Stromal cell of bone marrow (primary cell): ENCODE results near the gene FOXP4.

Experiments
- DNase-seq: peaks from one replicate; pipeline ENCODE4 v3.0.0-alpha.2; 2012; ENCODE audit warnings: low read depth

The FOXP4 gene

DNA sequence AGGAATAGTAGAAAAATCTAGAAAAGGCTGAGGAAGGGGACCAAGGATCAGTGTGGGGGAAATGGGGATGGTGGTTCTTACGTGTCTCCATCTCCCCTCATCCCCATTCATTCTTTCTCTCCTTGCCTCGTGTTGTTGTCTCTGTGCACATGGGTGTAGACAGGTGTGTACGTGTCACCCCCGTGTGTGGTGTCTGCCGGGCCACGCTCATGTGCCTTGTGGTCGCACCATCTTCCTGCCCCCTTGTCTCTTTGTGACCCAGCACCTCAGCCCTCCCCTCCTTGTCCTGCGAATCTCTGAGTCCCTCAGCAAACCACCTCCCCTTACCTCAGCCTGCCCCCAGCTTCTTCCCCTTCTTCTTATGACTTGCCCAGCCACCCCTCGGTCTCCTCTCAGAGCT is 39.4 kb downstream of the FOXP4 start:
- no peak for DNase-seq

DNA sequence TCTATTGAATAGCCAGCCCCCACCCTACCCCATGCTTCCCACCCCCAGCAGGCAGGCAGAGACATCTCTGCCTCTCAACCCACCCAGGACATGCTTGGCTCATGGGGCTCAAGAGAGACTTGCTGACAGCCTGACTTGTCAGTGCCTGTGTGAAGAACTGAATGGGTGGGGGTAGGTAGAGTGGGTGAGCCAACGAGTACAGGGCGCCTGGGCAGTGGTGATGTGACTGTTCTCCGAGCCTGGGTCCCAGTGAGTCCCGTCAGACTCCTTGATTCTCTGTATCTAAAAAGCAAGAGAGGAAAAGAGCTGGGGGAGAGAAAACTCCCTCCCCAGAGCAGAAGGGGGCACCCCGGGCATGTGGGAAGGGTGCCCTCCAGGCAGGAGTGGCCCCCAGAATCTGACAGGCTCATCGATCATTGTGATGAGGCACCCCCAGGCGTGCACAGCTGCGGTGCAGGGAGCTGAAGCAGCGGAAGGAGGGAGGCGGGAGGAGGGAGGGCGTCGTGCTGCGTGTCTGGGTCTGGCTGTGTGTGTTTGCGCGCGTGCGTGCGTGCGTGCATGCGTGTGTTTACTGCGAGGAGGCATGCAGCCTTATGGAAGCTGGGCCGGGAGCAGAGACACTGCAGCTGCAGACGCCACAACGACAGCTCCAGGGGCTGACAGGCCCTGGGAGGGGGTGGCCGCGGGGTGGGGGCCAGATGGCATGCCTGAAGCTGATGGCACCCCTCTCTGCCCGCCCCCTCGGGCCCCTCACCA is 40.2 kb downstream of the FOXP4 start:
- DNase-seq: no peak

DNA sequence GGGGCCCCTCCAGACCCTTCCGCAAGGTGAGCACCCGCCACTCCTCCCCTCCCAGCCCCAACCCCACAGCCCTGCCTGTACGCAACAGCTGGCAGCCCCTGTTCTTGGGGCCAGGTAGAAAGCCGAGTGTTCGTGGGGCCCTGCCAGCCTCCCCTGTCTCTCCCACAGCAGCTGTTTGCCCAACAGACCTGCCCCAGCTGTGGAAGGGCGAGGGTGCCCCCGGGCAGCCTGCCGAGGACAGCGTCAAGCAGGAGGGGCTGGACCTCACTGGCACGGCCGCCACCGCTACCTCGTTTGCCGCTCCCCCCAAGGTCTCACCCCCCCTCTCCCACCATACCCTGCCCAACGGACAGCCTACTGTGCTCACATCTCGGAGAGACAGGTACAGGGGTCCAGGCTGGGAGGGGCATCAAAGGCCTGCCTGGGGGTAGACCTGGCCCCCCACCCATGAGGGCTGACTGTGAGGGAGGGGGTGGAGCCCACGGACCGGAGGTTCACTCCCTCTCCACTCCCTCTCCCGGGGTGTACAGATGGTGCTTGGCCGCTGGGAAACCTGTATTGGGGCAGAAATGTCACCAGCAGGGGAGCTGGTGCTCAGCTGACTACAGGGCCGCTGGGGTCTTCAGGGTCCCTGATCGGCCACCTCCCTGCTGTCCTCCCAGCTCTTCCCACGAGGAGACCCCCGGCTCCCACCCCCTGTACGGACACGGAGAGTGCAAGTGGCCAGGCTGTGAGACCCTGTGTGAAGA is 41.1 kb downstream of the FOXP4 start:
- DNase-seq: no peak

DNA sequence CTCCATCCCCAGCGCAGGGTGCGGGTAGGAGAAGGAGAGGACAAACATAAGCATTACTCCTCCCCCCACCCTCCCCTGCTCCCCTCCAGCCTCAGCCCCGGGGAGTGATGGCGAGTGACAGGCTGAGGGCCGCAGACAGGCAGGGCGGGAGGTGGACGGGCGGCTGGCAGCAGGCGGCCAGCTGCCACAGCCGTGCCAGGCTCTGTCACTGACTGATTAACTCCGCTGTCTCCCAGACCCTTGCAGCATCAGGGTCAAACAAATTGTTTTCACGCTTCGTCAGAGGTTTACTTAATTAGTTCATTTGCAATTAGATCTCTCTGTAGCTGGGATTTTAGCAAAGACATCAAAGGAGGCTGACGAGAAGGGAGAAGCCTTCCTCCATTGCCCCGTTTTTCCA is 41.9 kb downstream of the FOXP4 start:
- no peak for DNase-seq

DNA sequence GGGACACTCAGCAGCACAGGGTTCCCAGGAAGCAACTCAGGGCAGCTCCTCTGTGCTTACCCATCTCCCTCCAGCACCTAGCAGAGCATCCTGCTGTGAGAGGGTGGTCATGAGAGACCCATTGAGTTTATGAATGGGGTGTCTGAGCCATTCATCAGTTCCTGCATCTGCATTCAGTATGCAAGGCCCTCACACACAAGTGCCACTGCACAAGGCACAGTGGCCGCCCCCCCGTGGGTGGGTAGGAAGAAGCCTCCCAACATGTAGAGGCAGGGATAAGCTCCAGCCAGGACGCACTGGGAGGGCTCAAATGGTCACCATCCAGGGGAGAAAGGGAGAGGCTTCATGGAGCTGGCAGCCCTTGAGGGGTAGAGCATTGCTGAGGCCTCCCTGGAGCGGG is 43.0 kb downstream of the FOXP4 start:
- no peak for DNase-seq

DNA sequence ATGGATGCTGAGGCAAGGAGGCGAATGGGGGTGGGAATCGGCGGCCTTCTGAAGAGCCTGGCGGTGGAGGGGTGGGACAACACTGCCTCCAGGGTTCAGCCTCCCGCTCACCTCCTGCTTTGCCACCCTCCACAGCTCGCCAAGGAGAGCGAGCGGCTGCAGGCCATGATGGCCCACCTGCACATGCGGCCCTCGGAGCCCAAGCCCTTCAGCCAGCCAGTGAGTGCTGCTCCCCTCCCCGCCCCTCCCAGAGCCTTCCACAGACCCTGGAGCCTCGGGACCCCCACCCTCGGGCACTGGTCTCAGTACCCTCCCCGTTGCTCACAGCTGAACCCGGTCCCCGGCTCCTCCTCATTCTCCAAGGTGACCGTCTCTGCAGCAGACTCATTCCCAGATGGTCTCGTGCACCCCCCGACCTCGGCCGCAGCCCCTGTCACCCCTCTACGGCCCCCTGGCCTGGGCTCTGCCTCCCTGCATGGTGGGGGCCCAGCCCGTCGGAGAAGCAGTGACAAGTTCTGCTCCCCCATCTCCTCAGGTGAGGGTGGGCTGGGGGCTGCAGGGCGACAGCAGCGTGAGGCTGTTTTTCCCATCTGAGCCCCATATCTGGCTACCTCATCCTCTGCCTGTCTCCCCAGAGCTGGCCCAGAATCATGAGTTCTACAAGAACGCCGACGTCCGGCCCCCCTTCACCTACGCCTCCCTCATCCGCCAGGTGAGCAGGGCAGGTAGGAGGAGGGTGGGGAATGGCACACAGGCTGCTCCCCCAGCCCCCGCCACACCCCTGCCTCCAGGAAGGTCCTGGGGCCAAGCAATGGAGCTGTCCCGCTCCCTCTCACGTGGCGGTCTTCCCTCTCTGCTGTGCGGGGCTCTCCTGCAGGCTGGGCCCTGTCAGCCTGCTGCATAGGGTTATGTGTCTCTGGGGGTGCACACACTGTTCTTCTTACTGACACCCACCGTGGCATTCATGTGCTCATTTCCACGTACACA is 43.7 kb downstream of the FOXP4 start:
- DNase-seq: no peak

DNA sequence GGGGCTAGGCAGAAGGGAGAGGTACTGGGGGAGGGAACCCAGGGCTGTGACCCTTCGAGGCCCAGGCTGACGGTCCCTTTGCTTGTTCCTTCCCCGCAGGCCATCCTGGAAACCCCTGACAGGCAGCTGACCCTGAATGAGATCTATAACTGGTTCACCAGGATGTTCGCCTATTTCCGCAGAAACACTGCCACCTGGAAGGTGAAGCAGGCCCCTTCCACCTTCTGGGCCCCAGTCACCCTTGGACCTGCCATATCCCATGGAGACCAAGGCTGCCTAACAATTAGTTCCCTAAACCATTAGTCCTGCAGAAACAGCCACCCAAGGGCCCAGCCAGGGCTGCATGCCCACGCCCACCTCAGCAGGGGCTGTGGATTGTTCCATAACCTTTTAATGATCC is 44.9 kb downstream of the FOXP4 start:
- no peak for DNase-seq

DNA sequence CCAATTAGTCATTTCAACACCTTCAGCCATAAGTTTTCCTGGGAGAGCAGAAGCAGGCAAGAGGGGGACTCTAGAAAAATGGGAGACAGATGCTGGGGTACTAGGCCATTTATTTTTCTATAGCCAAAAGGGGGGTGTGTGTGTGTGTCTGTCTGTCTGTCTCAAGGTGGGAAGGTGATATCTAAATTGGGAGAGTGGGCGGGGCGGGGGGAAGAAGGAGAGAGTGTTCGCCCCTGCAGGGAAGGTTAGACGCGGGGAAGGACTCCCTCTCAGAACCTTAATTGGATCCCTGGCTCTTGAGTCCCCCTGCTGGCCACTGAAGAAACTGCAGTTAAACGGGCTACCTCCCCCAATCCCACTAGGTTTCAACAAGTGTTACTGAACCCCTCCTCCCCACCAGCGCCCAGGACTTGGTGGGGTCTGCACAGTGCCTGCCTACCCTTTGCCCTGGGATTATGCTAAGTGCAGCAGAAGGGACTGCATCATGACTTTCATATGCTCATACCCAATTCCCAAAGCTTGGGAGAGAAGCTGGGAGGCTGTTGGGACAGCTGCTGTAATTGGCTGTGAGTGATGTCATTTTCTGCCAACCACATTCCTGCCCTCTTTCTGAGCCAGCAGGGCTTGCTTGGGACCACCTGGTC is 45.8 kb downstream of the FOXP4 start:
- DNase-seq: peak; percentile 23

DNA sequence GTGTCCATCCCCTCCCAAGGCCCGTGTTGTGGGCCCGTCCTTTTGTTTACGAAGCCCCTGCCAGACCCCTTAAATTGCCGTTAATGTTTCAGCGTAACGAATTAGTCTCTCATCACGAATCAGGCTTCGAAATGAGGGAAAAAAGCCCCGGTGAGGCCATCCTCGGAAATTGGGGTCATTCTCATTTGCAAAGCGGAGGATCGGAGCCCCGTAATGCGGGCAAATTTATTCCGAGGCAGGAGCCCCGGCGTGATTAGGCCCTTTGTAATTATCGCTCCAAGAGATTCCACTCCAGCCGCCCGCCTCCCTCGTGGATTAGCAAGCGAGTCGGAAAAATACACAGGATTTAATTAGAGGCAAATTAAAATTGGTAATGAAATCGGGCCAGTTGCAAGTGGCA is 47.2 kb downstream of the FOXP4 start:
- no peak for DNase-seq

DNA sequence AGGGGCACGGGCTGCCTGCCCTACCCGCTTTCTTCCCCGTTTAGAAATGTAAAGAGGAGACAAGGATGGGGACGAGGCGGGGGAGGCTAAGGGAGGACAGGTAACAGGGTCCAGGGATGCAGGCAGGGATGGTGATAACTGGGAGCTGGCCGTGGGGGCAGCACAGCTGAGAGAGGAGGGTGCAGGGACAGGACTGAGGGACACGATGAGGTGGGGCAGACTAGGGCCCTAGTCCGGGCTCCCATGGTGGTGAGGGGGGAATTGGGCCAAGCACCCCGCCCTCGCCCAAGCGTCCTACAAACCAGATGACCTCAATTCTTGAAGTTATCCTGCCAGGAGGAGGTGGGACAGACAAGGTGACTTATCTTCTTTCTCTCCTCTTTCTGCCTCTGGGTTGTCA is 47.7 kb downstream of the FOXP4 start:
- DNase-seq: no peak

DNA sequence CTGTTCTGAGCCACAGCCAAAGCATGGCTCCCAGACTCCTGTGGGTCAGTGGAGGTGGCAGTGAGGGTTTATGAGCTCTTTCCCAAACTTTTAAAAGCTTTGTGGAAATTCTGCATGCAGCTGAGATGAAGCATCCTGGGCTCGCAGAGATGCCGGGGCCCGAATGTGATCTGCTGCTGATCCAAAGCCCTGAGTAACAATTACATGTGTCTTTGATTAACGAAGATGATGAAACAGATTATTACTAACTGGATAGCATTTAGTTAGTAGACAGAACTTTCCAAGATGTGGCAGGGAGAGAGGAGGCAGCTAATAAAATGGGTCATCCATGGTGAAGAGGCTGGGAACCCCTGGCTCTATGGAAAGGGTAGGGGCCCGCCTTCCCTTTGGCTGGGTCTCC is 48.1 kb downstream of the FOXP4 start:
- no peak for DNase-seq

DNA sequence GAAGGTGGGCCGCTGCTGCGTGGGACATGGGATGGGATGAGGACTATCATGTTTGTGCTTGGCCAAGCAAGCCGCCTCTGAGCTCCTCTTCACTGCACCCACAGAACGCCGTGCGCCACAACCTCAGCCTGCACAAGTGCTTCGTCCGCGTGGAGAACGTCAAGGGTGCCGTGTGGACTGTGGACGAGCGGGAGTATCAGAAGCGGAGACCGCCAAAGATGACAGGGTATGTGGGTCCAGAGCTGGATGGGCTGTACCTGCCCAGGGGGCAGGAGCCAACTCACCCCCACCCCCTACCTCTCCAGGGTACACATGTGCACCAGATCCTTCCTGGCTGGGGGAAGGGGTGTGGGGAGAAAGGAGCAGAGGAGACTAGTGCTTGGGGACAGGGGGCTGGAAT is 48.6 kb downstream of the FOXP4 start:
- DNase-seq: no peak

DNA sequence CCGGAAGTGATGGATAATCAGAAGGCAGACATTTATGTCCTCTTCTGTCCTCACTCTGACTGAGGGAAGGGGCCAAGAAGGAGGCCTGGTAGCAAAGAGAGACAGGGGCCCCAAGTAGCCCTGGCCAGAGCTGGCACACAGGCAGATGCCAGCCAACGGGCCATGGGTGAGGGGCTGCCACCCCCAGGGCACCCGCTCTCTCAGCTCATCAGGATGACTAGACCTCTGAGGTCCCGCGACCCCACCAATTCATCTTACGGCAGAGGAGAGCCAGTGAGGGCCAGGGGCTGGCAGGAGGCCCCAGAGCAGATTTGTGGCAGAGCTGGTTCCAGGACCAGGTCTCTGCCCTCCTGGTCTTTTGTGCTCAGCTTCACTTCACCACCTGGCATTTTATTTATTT is 49.0 kb downstream of the FOXP4 start:
- no peak for DNase-seq

DNA sequence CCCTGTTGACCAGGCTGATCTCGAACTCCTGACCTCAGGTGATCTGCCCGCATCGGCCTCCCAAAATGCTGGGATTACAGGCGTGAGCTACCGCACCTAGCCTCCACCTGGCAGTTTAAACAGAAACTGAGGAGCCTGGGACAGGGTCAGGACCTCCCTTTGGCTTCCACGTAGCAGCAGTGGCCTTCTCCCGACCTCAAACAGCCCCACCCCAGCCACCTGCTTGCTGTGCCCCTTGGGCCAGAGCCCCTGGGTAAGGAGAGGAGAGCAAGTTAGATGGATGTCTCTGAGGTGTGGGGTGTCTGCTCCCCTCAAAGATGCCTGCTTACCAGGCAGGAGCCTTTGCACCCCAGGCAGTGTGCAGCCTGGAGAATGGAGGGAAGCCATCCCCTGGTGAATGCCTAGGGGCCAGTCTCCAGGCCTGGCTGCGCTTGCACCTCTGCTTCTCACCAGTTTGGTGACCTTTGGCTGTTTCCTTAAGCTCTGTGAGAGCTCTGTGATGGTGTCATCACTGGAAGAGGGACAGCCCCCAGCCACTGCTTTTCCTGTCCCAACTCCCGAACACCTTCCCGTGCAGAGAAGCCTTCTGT is 50.0 kb downstream of the FOXP4 start:
- no peak for DNase-seq

DNA sequence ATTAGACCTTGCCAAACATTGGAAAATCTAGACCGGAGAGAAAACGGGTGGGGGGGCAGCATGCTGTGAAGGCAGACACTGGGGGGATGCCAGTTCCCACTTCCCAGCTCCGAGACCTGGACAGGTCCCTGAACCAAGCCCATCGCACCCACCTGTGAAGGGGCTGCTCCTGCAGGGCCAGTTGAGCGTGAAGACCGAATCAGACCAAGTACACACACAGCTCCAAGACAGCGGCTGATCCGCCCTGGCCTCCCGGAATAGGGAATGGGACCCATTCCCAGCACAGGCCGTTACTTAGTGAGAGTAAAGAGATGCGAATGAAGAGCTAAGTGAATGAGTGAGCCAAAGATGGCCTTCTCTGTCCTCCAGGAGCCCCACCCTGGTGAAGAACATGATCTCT is 50.6 kb downstream of the FOXP4 start:
- no peak for DNase-seq

DNA sequence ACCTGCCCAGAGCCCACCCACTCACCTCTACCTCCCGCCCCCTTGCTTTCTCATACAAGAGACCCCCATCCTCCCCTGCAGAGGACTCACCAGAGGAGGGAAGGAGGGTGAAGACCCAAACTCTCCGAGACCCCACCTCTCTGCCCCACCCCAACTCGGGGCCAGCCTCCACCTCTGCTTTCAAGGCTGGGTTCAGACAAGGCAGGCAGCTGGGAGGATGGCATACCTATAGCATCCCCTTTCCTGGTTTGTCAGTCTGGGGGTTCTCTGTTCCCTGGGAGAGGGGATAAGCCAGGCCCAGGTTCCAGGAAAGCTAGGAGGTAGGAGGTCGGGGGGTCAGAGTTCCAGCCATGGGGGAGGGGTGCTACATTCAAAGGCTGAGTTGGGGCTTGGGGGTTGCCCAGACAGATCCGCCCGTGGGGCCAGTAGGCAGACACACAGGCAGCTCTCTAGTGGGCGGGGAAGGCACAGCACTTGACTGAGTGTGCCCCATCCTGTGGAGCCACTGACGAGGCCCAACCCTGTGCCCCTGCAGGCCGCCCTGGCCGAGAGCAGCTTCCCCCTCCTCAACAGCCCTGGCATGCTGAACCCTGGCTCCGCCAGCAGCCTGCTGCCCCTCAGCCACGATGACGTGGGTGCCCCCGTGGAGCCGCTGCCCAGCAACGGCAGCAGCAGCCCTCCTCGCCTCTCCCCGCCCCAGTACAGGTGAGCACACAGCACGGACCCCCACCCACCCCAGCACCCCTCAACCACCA is 51.2 kb downstream of the FOXP4 start:
- no peak for DNase-seq

DNA sequence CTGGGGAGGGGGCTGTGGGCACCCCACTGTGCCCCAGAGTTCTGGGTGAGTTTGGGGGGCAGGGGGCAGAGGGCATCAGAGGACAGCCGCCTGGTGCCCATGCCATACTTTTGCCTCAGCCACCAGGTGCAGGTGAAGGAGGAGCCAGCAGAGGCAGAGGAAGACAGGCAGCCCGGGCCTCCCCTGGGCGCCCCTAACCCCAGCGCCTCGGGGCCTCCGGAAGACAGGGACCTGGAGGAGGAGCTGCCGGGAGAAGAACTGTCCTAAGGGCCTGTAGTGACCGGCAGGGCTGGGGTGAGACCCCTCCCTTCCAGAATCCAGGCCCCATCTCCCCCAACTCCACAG is 52.5 kb downstream of the FOXP4 start:
- no peak for DNase-seq

DNA sequence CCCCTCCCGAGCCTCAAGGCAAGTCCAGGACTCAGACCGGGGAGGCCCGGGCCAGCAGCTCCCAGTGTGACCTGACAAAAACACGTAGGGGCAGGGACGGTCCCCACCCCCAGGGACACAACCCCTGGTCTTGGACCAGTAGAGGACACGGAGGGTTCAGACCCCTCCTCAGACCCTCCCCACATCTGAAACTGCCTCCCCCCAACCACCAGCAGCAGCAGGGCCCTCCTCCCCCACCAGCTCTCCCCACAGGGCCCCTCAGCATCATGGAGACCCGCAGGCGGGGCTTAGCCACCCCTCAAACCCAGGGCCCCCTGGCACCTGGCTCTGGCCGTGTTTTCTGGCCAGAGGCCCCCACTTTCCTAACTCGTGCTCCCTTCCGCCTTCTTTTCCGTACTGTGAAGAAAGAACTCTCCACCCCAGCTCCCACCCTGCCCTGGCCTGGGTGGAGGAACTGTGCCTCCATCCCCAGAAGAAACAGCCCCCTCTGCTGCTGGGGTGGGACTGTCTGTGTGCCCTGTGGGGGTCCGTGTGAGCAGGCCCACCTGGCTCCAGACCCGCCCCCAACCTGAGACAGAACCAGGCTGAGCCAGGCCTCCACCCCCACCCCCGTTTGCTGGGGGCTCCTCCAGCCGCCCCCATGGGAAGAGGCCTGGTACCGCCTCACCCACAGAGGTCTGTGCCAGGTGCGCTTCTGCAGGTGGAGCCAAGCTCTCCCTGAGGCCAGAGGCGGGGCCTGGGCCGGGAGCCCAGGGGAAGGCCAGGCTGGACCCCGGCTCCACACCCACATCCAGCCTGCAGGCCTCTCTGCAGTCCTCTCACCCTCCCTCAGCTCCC is 53.1 kb downstream of the FOXP4 start:
- no peak for DNase-seq

DNA sequence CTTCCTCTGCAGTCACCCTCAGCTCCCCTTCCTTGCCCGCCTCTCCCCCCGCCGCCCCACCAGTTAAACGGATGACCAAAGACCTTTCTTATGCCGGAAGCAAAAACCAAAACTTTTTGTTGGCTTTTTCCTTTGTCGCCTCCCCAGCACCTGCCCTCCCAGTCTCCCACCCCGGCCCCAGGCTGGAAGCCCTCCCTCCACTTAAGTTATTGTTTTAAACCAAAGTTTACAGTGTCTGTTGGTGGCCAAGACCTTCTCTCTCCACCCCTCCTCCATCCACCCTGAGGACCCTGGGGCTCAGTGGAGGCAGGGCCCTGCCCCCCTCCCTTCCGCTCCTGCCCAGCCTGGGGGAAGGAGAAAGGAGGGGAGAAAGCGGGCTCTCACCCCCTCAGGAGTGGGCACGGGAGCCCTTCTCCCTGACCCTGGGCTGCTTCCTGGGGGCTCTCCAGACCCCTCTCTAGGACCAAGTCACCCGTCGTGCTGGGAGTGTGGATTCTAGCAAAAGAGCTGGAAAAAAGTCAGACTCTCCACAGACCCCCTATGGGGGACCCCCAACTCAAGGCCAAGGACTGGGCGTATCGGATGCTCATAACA is 53.8 kb downstream of the FOXP4 start:
- no peak for DNase-seq
